SH-SY5Y (cell line): ENCODE results near the gene SLC25A38.

Experiments used
- GATA2 ChIP-seq: IDR thresholded peaks from 2 replicates; pipeline ENCODE4 v1.6.1; 2011; ENCODE audit warnings: mild to moderate bottlenecking, low read depth, low read length
- GATA3 ChIP-seq: IDR thresholded peaks from 2 replicates; pipeline ENCODE4 v1.6.1; 2011; ENCODE audit warnings: low read depth, mild to moderate bottlenecking, low read length, moderate library complexity

GRCh38 chr3:39407259-39407629 lies 24.1 kb downstream of the SLC25A38 start:
- TF ChIP-seq GATA2 (no peak), GATA3 (no peak)
